Measurements from ENCODE around the gene SRSF9.
"Not testable (repeated sequence)": the region's sequence is repeated elsewhere in the genome, so short reads cannot be mapped to it uniquely, and the experiment has no call there.

Gene SRSF9

GRCh38 chr12:120469450-120470149, at the start of gene SRSF9:
SRSF9 (minus strand) TSS chr12:120469748; CDS start chr12:120469609, 139 bp downstream.
- DNase-seq, result peak; percentile 97

- DNase-seq, result not testable (repeated sequence)
Measured at GRCh38 chr12:120519324-120519723, 49.8 kb upstream of the SRSF9 start.

- no peak for DNase-seq
Measured at GRCh38 chr12:120515496-120515895, 45.9 kb upstream of the SRSF9 start.

- DNase-seq, result no peak
Measured at GRCh38 chr12:120514002-120514401, 44.5 kb upstream of the SRSF9 start.

GRCh38 chr12:120508537-120508936, 39.0 kb upstream of the SRSF9 start:
- DNase-seq, result no peak

- no peak for DNase-seq
Measured at GRCh38 chr12:120504587-120504986, 35.0 kb upstream of the SRSF9 start.

- peak; percentile 18 for DNase-seq
Measured at GRCh38 chr12:120500581-120500980, 31.0 kb upstream of the SRSF9 start.

- no peak for DNase-seq
Measured at GRCh38 chr12:120498870-120499515, 29.4 kb upstream of the SRSF9 start.

- DNase-seq, result no peak
Measured at GRCh38 chr12:120497524-120498150, 28.1 kb upstream of the SRSF9 start.

GRCh38 chr12:120496413-120497340, 27.1 kb upstream of the SRSF9 start:
- peak; percentile 63 for DNase-seq

GRCh38 chr12:120495731-120496412, 26.3 kb upstream of the SRSF9 start, which contains the start of gene DYNLL1:
DYNLL1 (plus strand) TSS chr12:120496113; CDS start chr12:120496422, 309 bp downstream.
- DNase-seq, result peak; percentile 98

- DNase-seq, result no peak
Measured at GRCh38 chr12:120495186-120495730, 25.7 kb upstream of the SRSF9 start.

- DNase-seq, result no peak
Measured at GRCh38 chr12:120490833-120491512, 21.4 kb upstream of the SRSF9 start.

GRCh38 chr12:120490325-120490724, 20.8 kb upstream of the SRSF9 start:
- DNase-seq, result no peak

- DNase-seq, result no peak
Measured at GRCh38 chr12:120489018-120489417, 19.5 kb upstream of the SRSF9 start.

GRCh38 chr12:120488057-120488640, 18.6 kb upstream of the SRSF9 start:
- no peak for DNase-seq

- not testable (repeated sequence) for DNase-seq
Measured at GRCh38 chr12:120487552-120487951, 18.0 kb upstream of the SRSF9 start.

GRCh38 chr12:120485961-120486881, 16.7 kb upstream of the SRSF9 start:
- DNase-seq, result no peak

- DNase-seq, result no peak
Measured at GRCh38 chr12:120483621-120484020, 14.1 kb upstream of the SRSF9 start.
